CD4-positive, alpha-beta memory T cell (primary cell): ENCODE measurements around the gene MAP4K3. TPM values are rescaled to one million over a fixed set of nuclear protein-coding genes. Genes with fewer than 3 reads are reported as not detected.

Source experiments
- CTCF ChIA-PET: fragments of 350-600 bp; sonication (Branson Sonifier 250); formaldehyde crosslinking; loops from one replicate; lab custom pipeline; 2021; ENCODE audit warnings: inconsistent platforms; ENCODE audit not compliant: partially characterized antibody; lab: Charles Lee
- POLR2A ChIA-PET: fragments of 350-600 bp; sonication (Branson Sonifier 250); formaldehyde crosslinking; loops from one replicate; lab custom pipeline; 2021; ENCODE audit not compliant: partially characterized antibody; lab: Charles Lee
- DNase-seq, 5 donors: peaks; one replicate each; pipeline versions ENCODE4 v3.0.0 to v3.0.0-alpha.2; 2020 to 2022; ENCODE audit warnings: mixed read lengths in 1 of 5
- H3K27ac ChIP-seq: one replicate; pipeline ENCODE4 v1.7.0; 2013; ENCODE audit warnings: low read depth, low read length
- H3K27me3 ChIP-seq: 2 replicates; pipeline ENCODE4 v1.7.0; 2013; ENCODE audit warnings: mild to moderate bottlenecking, low read length, moderate library complexity; ENCODE audit not compliant: insufficient read depth
- H3K36me3 ChIP-seq: 2 replicates; pipeline ENCODE4 v1.7.0; 2013; ENCODE audit warnings: mild to moderate bottlenecking, low read length, moderate library complexity; ENCODE audit not compliant: insufficient read depth
- H3K4me1 ChIP-seq: 2 replicates; pipeline ENCODE4 v1.7.0; 2013; ENCODE audit warnings: mild to moderate bottlenecking, low read length, moderate library complexity; ENCODE audit not compliant: insufficient read depth
- H3K4me3 ChIP-seq, 2 donors: one replicate each; pipeline ENCODE4 v1.7.0; 2013; ENCODE audit warnings: low read length in 2 of 2, mild to moderate bottlenecking in 1 of 2
- H3K9me3 ChIP-seq, 2 donors: one replicate each; pipeline ENCODE4 v1.7.0; 2013; ENCODE audit warnings: low read length in 2 of 2, control low read depth in 1 of 2; ENCODE audit not compliant: control insufficient read depth in 1 of 2
- H3K27ac Mint-ChIP-seq, 7 donors: one replicate each; pipeline ENCODE4 v1.8.0; 2020 to 2021; ENCODE audit warnings: mixed read lengths in 7 of 7, mild to moderate bottlenecking in 6 of 7, inconsistent platforms in 3 of 7, moderate library complexity in 3 of 7
- H3K27me3 Mint-ChIP-seq, 2 donors: one replicate each; pipeline ENCODE4 v1.8.0; 2020 to 2021; ENCODE audit warnings: mixed read lengths in 2 of 2
- H3K36me3 Mint-ChIP-seq, 2 donors: one replicate each; pipeline ENCODE4 v1.8.0; 2020 to 2021; ENCODE audit warnings: mixed read lengths in 2 of 2, inconsistent platforms in 1 of 2, mild to moderate bottlenecking in 1 of 2
- H3K4me1 Mint-ChIP-seq, 4 donors: one replicate each; pipeline ENCODE4 v1.8.0; 2020 to 2021; ENCODE audit warnings: mixed read lengths in 4 of 4, mild to moderate bottlenecking in 1 of 4
- H3K4me3 Mint-ChIP-seq, 8 donors: one replicate each; pipeline ENCODE4 v1.8.0; 2020 to 2021; ENCODE audit warnings: mixed read lengths in 8 of 8, mild to moderate bottlenecking in 7 of 8, moderate library complexity in 6 of 8, inconsistent platforms in 3 of 8
- H3K9me3 Mint-ChIP-seq, 8 donors: one replicate each; pipeline ENCODE4 v1.8.0; 2020 to 2021; ENCODE audit warnings: mixed read lengths in 8 of 8, mild to moderate bottlenecking in 5 of 8, inconsistent platforms in 3 of 8, moderate library complexity in 1 of 8
- intact Hi-C: fragments of 100-400 bp; cut with micrococcal nuclease; formaldehyde crosslinking; loops from one replicate; pipeline ENCODE4 v1.15.1; 2023
- polyA plus RNA-seq, 2 donors: library from polyadenylated mRNA; unstranded; fragments of 300-500 nt; fragmentation: Illumina TruSeq; gene quantifications; one replicate each; pipeline ENCODE4 v1.2.3, GENCODE V29; 2021
- total RNA-seq, 2 experiments: library from RNA; stranded (reverse); gene quantifications; one replicate each; pipeline ENCODE4 v1.2.3, GENCODE V29; 2021

The MAP4K3 gene
- total and polyA plus RNA-seq, 4 experiments from 2014 or later = 1.7 to 18.1 (median 9.4) TPM

- H3K4me1 Mint-ChIP-seq = peaks cover 22 to 33% (median 28%) of the 10 kb centered on the region in 4 donors
- H3K36me3 ChIP-seq = no peaks in the 10 kb centered on the region
- ChIA-PET CTCF (no interaction called here), POLR2A (no interaction called here)
- DNase-seq = no peak
- H3K27ac Mint-ChIP-seq = no peak overlapping the region
- no peak overlapping the region for H3K27ac ChIP-seq
- H3K9me3 Mint-ChIP-seq = no peaks in the 10 kb centered on the region
- intact Hi-C loops = no loop called here
- H3K4me3 Mint-ChIP-seq = no peak overlapping the region
- H3K27me3 Mint-ChIP-seq = no peaks in the 10 kb centered on the region
- no peaks in the 10 kb centered on the region for H3K27me3 ChIP-seq
- peaks cover 6% of the 10 kb centered on the region for H3K4me1 ChIP-seq
- H3K4me3 ChIP-seq = no peak overlapping the region
- no peaks in the 10 kb centered on the region for H3K36me3 Mint-ChIP-seq
- no peaks in the 10 kb centered on the region for H3K9me3 ChIP-seq
Measured at GRCh38 chr2:39419282-39420223, 17.5 kb downstream of the MAP4K3 start.

GRCh38 chr2:39418491-39418890 is 18.6 kb downstream of the MAP4K3 start:
- DNase-seq = no peak
- no peak overlapping the region for H3K27ac Mint-ChIP-seq
- no peaks in the 10 kb centered on the region for H3K27me3 Mint-ChIP-seq
- peaks cover 26 to 36% (median 31%) of the 10 kb centered on the region in 4 donors for H3K4me1 Mint-ChIP-seq
- ChIA-PET POLR2A (interaction anchor here (0.6 kb wide), 1 partner anchor 14 kb away, joined by 3 read pairs; no protein-coding TSS in a partner anchor), CTCF (no interaction called here)
- H3K4me3 Mint-ChIP-seq = no peak overlapping the region
- H3K36me3 Mint-ChIP-seq = no peaks in the 10 kb centered on the region
- Histone ChIP-seq H3K27ac (no peak overlapping the region), H3K4me1 (peaks cover 6% of the 10 kb centered on the region), H3K4me3 (no peak overlapping the region), H3K9me3 (no peaks in the 10 kb centered on the region), H3K27me3 (no peaks in the 10 kb centered on the region), H3K36me3 (no peaks in the 10 kb centered on the region)
- intact Hi-C loops = no loop called here
- H3K9me3 Mint-ChIP-seq = no peaks in the 10 kb centered on the region

GRCh38 chr2:39416140-39416539 is 20.9 kb downstream of the MAP4K3 start:
- CTCF ChIA-PET = interaction anchor here (1.3 kb wide), 1 partner anchor 13 kb away, joined by 3 read pairs; no protein-coding TSS in a partner anchor
- POLR2A ChIA-PET = no interaction called here
- Mint-ChIP-seq H3K36me3 (no peaks in the 10 kb centered on the region), H3K4me3 (no peak overlapping the region), H3K27ac (no peak overlapping the region), H3K4me1 (peaks cover 26 to 42% (median 35%) of the 10 kb centered on the region in 4 donors), H3K9me3 (no peaks in the 10 kb centered on the region), H3K27me3 (no peaks in the 10 kb centered on the region)
- Histone ChIP-seq H3K36me3 (no peaks in the 10 kb centered on the region), H3K4me1 (no peaks in the 10 kb centered on the region), H3K27me3 (no peaks in the 10 kb centered on the region), H3K9me3 (no peaks in the 10 kb centered on the region), H3K4me3 (no peak overlapping the region), H3K27ac (no peak overlapping the region)
- DNase-seq = no peak
- intact Hi-C loops = no loop called here

GRCh38 chr2:39413063-39413737 is 23.9 kb downstream of the MAP4K3 start:
- Histone ChIP-seq H3K27ac (no peak overlapping the region), H3K4me1 (peaks cover 26% of the 10 kb centered on the region), H3K36me3 (no peaks in the 10 kb centered on the region), H3K27me3 (no peaks in the 10 kb centered on the region), H3K4me3 (no peak overlapping the region), H3K9me3 (no peaks in the 10 kb centered on the region)
- peaks cover 29 to 50% (median 41%) of the 10 kb centered on the region in 4 donors for H3K4me1 Mint-ChIP-seq
- intact Hi-C loops = no loop called here
- no peaks in the 10 kb centered on the region for H3K9me3 Mint-ChIP-seq
- no peak for DNase-seq
- POLR2A ChIA-PET = no interaction called here
- H3K36me3 Mint-ChIP-seq = no peaks in the 10 kb centered on the region
- CTCF ChIA-PET = no interaction called here
- peak overlapping the region in 1 of 7 donors; percentile 10 for H3K27ac Mint-ChIP-seq
- H3K27me3 Mint-ChIP-seq = no peaks in the 10 kb centered on the region
- H3K4me3 Mint-ChIP-seq = no peak overlapping the region

- H3K4me3 ChIP-seq = no peak overlapping the region
- no peaks in the 10 kb centered on the region for H3K36me3 ChIP-seq
- H3K4me1 ChIP-seq = peaks cover 35% of the 10 kb centered on the region
- H3K36me3 Mint-ChIP-seq = no peaks in the 10 kb centered on the region
- no peak for DNase-seq
- H3K9me3 Mint-ChIP-seq = no peaks in the 10 kb centered on the region
- no peaks in the 10 kb centered on the region for H3K9me3 ChIP-seq
- H3K4me3 Mint-ChIP-seq = no peak overlapping the region
- ChIA-PET POLR2A (no interaction called here), CTCF (no interaction called here)
- H3K27me3 ChIP-seq = no peaks in the 10 kb centered on the region
- no peaks in the 10 kb centered on the region for H3K27me3 Mint-ChIP-seq
- H3K4me1 Mint-ChIP-seq = peaks cover 40 to 67% (median 53%) of the 10 kb centered on the region in 4 donors
- no peak overlapping the region for H3K27ac ChIP-seq
- intact Hi-C loops = no loop called here
- no peak overlapping the region for H3K27ac Mint-ChIP-seq
Measured at GRCh38 chr2:39411181-39411944, 25.7 kb downstream of the MAP4K3 start.

GRCh38 chr2:39409697-39410389 is 27.2 kb downstream of the MAP4K3 start:
- ChIA-PET CTCF (no interaction called here), POLR2A (no interaction called here)
- H3K4me3 Mint-ChIP-seq = no peak overlapping the region
- Histone ChIP-seq H3K4me1 (peaks cover 35% of the 10 kb centered on the region), H3K4me3 (no peak overlapping the region), H3K36me3 (no peaks in the 10 kb centered on the region), H3K27me3 (no peaks in the 10 kb centered on the region), H3K27ac (no peak overlapping the region), H3K9me3 (no peaks in the 10 kb centered on the region)
- H3K36me3 Mint-ChIP-seq = no peaks in the 10 kb centered on the region
- H3K27ac Mint-ChIP-seq = no peak overlapping the region
- intact Hi-C loops = no loop called here
- H3K9me3 Mint-ChIP-seq = no peaks in the 10 kb centered on the region
- no peaks in the 10 kb centered on the region for H3K27me3 Mint-ChIP-seq
- peaks cover 48 to 79% (median 62%) of the 10 kb centered on the region in 4 donors for H3K4me1 Mint-ChIP-seq
- no peak for DNase-seq
